GM10266 (cell line): Measurements from ENCODE around the gene DNAI1.

Experiments
- DNase-seq: peaks from one replicate; pipeline ENCODE4 v3.0.0; 2012; ENCODE audit errors: extremely low spot score
- TF ChIP-seq, protein P1 (sequence below): IDR thresholded peaks from 2 replicates; pipeline ENCODE4 v1.5.1; 2012; ENCODE audit warnings: mild to moderate bottlenecking, low read depth; ENCODE audit not compliant: control insufficient read depth, insufficient read depth; ENCODE audit errors: missing control alignments

The DNAI1 gene

DNA sequence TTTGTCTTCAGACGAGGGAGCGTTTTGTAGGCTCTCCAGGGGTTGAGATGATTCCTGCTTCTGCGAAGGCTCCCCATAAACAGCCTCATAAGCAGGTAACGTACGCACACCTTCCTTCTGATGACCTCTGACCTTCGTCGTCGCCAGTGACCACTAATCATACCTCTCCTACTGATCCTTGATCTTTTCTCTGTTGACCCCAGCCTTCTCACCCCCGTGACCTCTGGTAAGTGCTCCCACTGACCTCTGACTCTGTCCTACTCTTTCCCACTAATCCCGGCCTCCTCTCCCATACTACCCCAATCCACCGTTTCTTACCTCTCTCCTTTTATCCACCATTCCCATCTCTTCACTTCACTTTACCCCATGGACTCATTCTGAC lies 345 bp downstream of the DNAI1 start:
- TF ChIP-seq, protein P1, sequence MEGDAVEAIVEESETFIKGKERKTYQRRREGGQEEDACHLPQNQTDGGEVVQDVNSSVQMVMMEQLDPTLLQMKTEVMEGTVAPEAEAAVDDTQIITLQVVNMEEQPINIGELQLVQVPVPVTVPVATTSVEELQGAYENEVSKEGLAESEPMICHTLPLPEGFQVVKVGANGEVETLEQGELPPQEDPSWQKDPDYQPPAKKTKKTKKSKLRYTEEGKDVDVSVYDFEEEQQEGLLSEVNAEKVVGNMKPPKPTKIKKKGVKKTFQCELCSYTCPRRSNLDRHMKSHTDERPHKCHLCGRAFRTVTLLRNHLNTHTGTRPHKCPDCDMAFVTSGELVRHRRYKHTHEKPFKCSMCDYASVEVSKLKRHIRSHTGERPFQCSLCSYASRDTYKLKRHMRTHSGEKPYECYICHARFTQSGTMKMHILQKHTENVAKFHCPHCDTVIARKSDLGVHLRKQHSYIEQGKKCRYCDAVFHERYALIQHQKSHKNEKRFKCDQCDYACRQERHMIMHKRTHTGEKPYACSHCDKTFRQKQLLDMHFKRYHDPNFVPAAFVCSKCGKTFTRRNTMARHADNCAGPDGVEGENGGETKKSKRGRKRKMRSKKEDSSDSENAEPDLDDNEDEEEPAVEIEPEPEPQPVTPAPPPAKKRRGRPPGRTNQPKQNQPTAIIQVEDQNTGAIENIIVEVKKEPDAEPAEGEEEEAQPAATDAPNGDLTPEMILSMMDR, result no peak
- no peak for DNase-seq

DNA sequence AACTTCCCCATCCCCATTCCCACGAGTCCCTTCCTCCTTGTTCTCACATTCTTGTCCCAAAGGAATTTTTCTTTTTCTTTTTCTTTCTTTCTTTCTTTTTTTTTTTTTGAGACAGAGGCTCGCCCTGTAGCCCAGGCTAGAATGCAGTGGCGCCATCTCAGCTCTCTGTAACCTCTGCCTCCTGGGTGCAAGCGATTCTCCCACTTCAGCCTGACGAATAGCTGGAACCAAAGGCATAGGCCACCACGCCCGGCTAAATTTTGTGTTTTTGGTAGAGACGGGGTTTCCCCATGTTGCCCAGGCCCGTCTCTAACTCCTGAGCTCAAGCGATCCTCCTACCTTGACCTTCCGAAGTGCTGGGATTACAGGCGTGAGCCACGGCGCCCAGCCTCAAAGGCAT lies 751 bp downstream of the DNAI1 start:
- no peak for DNase-seq
- TF ChIP-seq, protein P1, result no peak

DNA sequence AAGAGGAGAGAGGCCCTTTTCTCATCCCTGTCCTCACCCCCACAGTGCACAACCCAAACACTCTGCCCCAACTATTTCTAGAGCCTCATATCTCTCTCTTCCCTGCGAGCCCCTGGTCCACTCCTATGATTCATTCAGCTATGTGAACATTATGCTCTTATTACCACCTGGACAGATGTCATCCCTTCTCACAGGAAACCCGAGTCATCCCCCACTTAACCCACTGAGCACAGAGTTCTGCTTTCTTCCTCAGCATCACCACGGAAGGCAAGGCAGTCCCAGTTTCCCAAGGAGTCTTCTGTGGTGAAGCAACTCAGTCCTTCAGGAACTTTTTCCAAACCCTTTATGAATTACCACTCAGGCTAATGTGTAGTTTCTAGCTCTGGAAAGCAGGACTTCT lies 1.3 kb downstream of the DNAI1 start:
- no peak for DNase-seq
- TF ChIP-seq, protein P1, result no peak

DNA sequence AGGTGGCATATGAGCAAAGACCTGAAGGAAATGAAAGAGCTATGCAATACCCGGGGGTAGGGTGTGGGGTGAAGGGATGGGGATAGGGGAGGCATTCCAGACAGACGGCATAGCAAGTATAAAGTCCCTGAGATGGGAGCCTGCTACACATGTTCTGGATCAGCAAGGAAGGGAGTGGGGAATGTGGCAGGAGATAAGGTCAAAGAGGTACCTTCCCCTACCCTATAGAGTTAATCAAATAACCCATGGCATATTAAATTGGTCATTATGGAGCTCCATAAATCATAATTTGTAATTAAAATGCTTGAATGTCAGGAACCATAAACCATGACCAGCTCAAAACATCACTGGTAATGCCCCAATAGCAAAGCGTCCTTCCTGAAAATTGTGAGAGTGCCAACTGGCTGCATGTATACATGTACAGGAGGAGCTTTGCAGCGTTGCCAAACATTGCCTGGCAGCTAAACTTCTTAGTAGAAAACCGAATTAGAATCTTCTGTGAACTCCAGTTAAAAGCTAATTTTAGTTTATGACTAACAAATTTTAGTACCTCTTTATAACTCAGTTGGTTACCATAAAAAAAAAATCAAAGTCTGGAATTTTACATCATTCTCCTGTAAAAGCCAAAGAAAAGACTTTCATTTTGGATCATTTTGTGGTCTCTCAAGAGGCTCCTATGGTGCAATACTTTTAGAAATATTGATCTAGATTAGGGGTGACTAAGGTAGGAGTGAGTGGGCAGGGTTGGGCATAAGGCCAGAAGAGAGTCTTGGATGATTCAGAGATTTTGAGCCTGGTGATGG lies 4.7 kb downstream of the DNAI1 start:
- DNase-seq, result no peak
- TF ChIP-seq, protein P1, result no peak

DNA sequence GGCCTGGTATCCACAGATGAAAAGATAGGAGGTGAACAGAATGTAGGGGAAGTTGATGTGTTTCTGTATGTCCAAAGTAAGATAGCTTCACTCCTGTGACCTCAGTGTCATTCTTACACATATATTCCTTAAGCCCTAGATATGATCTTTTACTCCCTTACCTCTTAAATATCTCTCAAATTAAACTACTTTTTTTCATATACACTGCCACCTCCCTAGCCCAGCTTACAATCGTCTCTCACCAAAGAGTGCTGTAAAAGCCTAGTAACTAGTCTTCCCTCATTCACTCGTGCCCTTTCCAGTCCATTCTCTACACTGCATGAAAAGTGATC lies 5.3 kb downstream of the DNAI1 start:
- no peak for DNase-seq
- TF ChIP-seq, protein P1, result no peak

DNA sequence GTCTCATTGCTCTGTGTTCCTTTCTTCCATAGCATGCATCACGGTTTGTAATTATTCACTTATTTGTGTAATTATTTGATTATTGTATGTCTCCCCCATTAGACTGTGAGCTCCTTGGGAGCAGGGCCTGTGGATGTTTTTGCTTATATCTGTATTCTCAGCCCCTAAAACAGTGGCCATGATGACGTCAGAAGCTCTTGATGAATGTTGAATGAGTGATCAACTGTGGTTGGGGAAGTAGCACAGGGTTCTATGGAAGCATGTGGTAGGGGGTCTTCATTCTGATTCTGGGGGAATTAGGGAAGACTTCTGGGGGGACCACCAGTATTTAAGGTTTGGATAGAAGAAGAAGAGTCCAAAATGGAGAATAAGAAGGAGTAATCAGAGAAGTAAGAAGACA lies 6.0 kb downstream of the DNAI1 start:
- no peak for DNase-seq
- TF ChIP-seq, protein P1, result no peak

DNA sequence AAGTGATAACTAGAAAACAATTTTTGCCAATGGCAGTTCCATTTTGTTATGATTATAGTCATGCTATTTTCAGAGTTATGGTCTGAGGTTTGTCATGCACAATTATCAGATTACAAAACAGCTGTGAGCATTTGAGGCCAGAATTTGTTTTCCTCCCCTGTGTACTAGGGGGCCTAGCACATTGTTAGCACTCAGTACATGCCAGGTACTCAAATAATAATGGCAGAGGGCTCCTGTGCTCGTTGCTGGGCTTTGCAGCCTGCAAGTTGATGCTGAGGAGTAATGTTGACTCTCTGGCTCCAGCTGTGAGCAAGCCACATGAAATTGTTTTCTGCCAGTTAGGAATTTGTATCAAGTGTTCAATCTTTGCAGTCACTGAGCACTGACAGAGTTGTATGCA lies 6.9 kb downstream of the DNAI1 start:
- DNase-seq, result no peak
- TF ChIP-seq, protein P1, result no peak
